Spleen (tissue), 11 donors: ENCODE data around the gene HIP1. TPM values are rescaled to one million over a fixed set of nuclear protein-coding genes. Genes with fewer than 3 reads are reported as not detected.

Source experiments
- DNase-seq: peaks from one replicate; pipeline ENCODE4 v3.0.0-alpha.2; 2020
- H3K27ac ChIP-seq, 8 donors: fragments of 200-600 bp; sonication (generic) in 7 of 8; 1 replicate in 4 of 8; 2 replicates in 4 of 8; pipeline versions ENCODE4 v1.5.0 to v1.8.0; 2016 to 2021; ENCODE audit warnings: inconsistent platforms in 4 of 8, mild to moderate bottlenecking in 4 of 8, moderate library complexity in 1 of 8
- H3K27me3 ChIP-seq, 7 donors: fragments of 200-600 bp; sonication (generic) in 6 of 7; replicated peaks in 1 of 7; 1 replicate in 4 of 7; 2 replicates in 3 of 7; pipeline versions ENCODE4 v1.5.0 to v1.8.0; 2016 to 2021; ENCODE audit warnings: inconsistent platforms in 3 of 7, mild to moderate bottlenecking in 1 of 7
- H3K36me3 ChIP-seq, 6 donors: fragments of 200-600 bp; sonication (generic) in 5 of 6; 1 replicate in 4 of 6; 2 replicates in 2 of 6; pipeline versions ENCODE4 v1.5.0 to v1.8.0; 2016 to 2021; ENCODE audit warnings: inconsistent platforms in 2 of 6
- H3K4me1 ChIP-seq, 6 donors: fragments of 200-600 bp; sonication (generic) in 5 of 6; 1 replicate in 3 of 6; 2 replicates in 3 of 6; pipeline versions ENCODE4 v1.5.0 to v1.8.0; 2016 to 2021; ENCODE audit warnings: inconsistent platforms in 3 of 6
- H3K4me3 ChIP-seq, 8 donors: fragments of 200-600 bp; sonication (generic) in 7 of 8; 1 replicate in 4 of 8; 2 replicates in 4 of 8; pipeline versions ENCODE4 v1.5.0 to v1.8.0; 2016 to 2021; ENCODE audit warnings: inconsistent platforms in 4 of 8, mild to moderate bottlenecking in 4 of 8, moderate library complexity in 2 of 8
- H3K9me3 ChIP-seq, 8 donors: fragments of 200-600 bp; sonication (generic) in 7 of 8; 1 replicate in 4 of 8; 2 replicates in 4 of 8; pipeline versions ENCODE4 v1.5.0 to v1.8.0; 2016 to 2021; ENCODE audit warnings: inconsistent platforms in 4 of 8
- CTCF ChIP-seq, 11 experiments: fragments of 200-600 bp in 7 of 11; fragments of 450-650 bp in 4 of 11; sonication (generic) in 4 of 11; IDR thresholded peaks in 8 of 11; conservative IDR thresholded peaks in 3 of 11; 1 replicate in 7 of 11; 2 replicates in 4 of 11; pipeline versions ENCODE4 v1.4.0 to v1.8.0; 2016 to 2021; ENCODE audit warnings: antibody characterized with exemption in 11 of 11, inconsistent platforms in 4 of 11, mild to moderate bottlenecking in 1 of 11
- POLR2A ChIP-seq, 3 donors: fragments of 450-650 bp; IDR thresholded peaks; one replicate each; pipeline ENCODE4 v1.5.1; 2017; ENCODE audit warnings: antibody characterized with exemption in 3 of 3, mild to moderate bottlenecking in 1 of 3
- POLR2AphosphoS5 ChIP-seq, 3 donors: sonication (generic); formaldehyde crosslinking; IDR thresholded peaks; one replicate each; pipeline ENCODE4 v1.5.1; 2017; ENCODE audit warnings: antibody characterized with exemption in 3 of 3
- WGBS, 5 donors: extraction: QIAGEN DNeasy Blood & Tissue Kit in 3 of 5; methylation state at CpG; one replicate each; pipeline versions ENCODE4 v1.1.5 to v1.1.7; 2013 to 2018; 5-methylcytosine and 5-hydroxymethylcytosine counted together
- intact Hi-C: fragments of 100-400 bp; cut with DNase I; formaldehyde crosslinking; loops from one replicate; pipeline ENCODE4 v1.15.0; 2023; ENCODE audit warnings: low total_unique reads
- polyA plus RNA-seq, 3 donors: library from polyadenylated mRNA; stranded (reverse); fragments of 200-250 nt; gene quantifications; one replicate each; pipeline ENCODE4 v1.2.1, GENCODE V29; 2013
- total RNA-seq, 7 donors: library from RNA; depleted of rRNA in 3 of 7; stranded (reverse); fragments of >200 nt in 3 of 7; fragmentation: NEBNext Ultra II Directional in 4 of 7; extraction: Animal tissue kit (Norgen Biotek cat#: 25700) in 4 of 7; gene quantifications; one replicate each; pipeline versions ENCODE4 v1.1.0 to v1.2.1, GENCODE V29; 2016 to 2021
- donor health status: healthy with polysubstance abuse.
- donor health status: DM: no; HTN: no; CAD: no; lungs with moderate emphysema.
- donor health status: DM: no; HTN: no; CAD: no.
- donor health status: Bipolar disorder and iron deficiency.
- donor health status: healthy.
- donor health status: DM: no; HTN: no; CAD: no.
- donor health status: DM: yes; HTN: yes; CAD: no.

HIP1 gene
- total and polyA plus RNA-seq, 10 donors: 3.4 to 52.6 (median 35.1) TPM

GRCh38 chr7:75739796-75740672 lies 1.3 kb upstream of the HIP1 start:
- no peaks in the 10 kb centered on the region for H3K27me3 ChIP-seq
- H3K36me3 ChIP-seq: no peaks in the 10 kb centered on the region
- peak overlapping the region; percentile 88 to 96 (median 92) for H3K27ac ChIP-seq
- 58 to 63% (median 62%) methylated on average over 26 of the region's 26 CpGs for WGBS, 5 donors
- TF ChIP-seq CTCF (IDR thresholded peaks at IDR 0.05 in 8 of 11, conservative IDR thresholded peaks at IDR 0.05 in 3 of 11): no peak
- no peak for TF ChIP-seq POLR2A (IDR thresholded peaks at IDR 0.05)
- no peak for TF ChIP-seq POLR2AphosphoS5 (IDR thresholded peaks at IDR 0.05)
- no peaks in the 10 kb centered on the region for H3K9me3 ChIP-seq
- peaks cover 15 to 52% (median 39%) of the 10 kb centered on the region in 6 donors for H3K4me1 ChIP-seq
- intact Hi-C loops: loop anchor here (10.0 kb wide), 1 partner anchor 75 kb away; no protein-coding TSS in a partner anchor
- peak overlapping the region; percentile 88 to 100 (median 94) for H3K4me3 ChIP-seq
- no peak for DNase-seq

DNA sequence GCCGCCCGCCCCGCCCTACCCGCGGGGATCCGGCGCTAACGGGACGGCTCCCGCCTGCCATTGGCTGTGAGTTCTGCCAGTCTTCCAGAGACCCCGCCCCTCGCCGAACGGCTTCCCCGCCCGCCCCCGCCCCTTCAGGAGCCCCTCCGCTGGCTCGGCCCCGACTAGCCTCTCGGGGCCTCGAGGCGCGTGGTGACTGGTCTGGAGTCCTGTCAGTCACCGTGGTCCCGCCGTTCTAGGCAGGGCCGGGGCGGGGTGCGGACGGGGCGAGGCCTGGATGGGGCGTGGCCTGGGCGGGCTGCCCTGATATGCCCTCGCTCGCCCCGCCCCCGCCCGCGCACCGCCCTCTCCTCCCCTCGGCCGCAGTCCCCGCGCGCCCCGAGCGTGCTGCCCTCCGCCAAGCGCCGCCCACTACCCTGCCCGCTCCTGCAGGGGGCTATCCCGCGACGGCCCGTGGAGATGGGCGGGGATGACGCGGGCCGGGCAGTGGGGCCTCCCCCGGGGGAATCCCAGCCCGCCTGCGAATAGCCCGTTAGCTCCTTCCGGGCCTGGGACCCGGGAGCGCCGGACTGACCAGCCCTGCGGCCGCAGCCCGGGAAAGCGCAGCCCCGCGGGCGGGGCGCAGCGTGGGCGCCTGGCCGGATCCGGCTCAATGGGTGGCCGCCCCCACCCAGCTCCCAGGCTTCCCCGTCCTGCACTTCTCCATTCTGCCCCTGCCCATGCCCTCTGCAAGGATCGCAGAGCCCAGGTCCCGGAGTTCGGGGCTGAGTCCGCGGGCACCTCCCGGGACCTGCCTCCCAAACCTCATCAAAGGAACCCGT lies 444 bp upstream of the HIP1 start:
- peak; percentile 100 for DNase-seq
- H3K4me1 ChIP-seq: peaks cover 15 to 58% (median 42%) of the 10 kb centered on the region in 6 donors
- TF ChIP-seq POLR2A (IDR thresholded peaks at IDR 0.05) (no peak), CTCF (IDR thresholded peaks at IDR 0.05 in 8 of 11, conservative IDR thresholded peaks at IDR 0.05 in 3 of 11) (peak in 8 of 11 experiments; percentile 33 to 66 (median 53)), POLR2AphosphoS5 (IDR thresholded peaks at IDR 0.05) (peak; percentile 74 to 85 (median 83))
- H3K36me3 ChIP-seq: no peaks in the 10 kb centered on the region
- no peaks in the 10 kb centered on the region for H3K27me3 ChIP-seq
- no peaks in the 10 kb centered on the region for H3K9me3 ChIP-seq
- peak overlapping the region; percentile 88 to 96 (median 92) for H3K27ac ChIP-seq
- intact Hi-C loops: loop anchor here (10.0 kb wide), 1 partner anchor 74 kb away; no protein-coding TSS in a partner anchor
- 0 to 2% (median 0%) methylated on average over 12 to 89 of the region's 89 CpGs for WGBS, 5 donors
- H3K4me3 ChIP-seq: peak overlapping the region; percentile 88 to 100 (median 94)

DNA sequence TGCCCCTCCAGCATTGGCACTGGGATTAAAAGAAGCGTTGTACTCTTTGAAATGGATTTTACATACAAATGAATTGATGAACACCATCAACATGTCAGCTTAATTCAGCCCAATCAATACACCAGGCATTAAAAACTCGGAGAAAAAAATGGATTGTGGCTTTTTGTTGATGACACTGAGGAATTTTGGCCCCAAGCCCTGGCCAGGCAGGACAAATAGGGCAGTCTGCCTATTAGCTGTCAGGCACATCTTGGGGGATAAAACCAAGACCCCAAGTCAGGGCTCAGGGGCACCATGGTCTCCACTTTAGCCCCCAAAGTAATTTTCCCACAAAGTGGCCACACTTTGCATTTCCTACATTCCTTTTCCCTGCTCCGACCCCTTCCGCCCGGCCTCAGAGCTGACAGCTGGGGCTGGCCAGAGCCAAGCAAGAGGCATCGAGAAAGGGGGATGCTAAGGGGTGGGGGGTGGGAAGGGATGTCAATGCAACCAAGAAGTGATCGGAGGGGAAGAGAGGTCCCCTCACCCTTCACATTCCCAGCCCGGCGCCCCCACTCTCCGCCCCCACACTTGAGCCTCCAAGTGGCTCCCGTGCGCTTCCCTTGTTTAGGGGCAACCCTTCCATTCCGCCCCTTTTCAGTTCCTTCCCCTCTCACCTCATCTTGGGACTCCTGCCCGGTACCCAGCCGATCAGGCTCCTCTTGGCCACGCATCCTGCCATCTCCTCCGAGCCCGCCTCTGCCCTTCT lies 711 bp downstream of the HIP1 start:
- peak overlapping the region; percentile 88 to 100 (median 94) for H3K4me3 ChIP-seq
- peak overlapping the region; percentile 37 to 96 (median 92) for H3K27ac ChIP-seq
- no peaks in the 10 kb centered on the region for H3K27me3 ChIP-seq
- H3K36me3 ChIP-seq: peaks cover 0 to 6% (median 0%) of the 10 kb centered on the region in 6 donors
- WGBS, 5 donors: 14 to 18% (median 15%) methylated on average over 15 to 18 of the region's 18 CpGs
- intact Hi-C loops: loop anchor here (10.0 kb wide), 1 partner anchor 73 kb away; no protein-coding TSS in a partner anchor
- H3K9me3 ChIP-seq: no peaks in the 10 kb centered on the region
- DNase-seq: no peak
- peaks cover 15 to 59% (median 42%) of the 10 kb centered on the region in 6 donors for H3K4me1 ChIP-seq
- TF ChIP-seq POLR2A (IDR thresholded peaks at IDR 0.05) (no peak), POLR2AphosphoS5 (IDR thresholded peaks at IDR 0.05) (no peak), CTCF (IDR thresholded peaks at IDR 0.05 in 8 of 11, conservative IDR thresholded peaks at IDR 0.05 in 3 of 11) (no peak)
